Mammary epithelial cell (primary cell): ENCODE data around the gene DENND2D.

Experiments
- EZH2 ChIP-seq: IDR thresholded peaks from 2 replicates; pipeline ENCODE4 v1.6.1; 2012; ENCODE audit warnings: low read length, inconsistent platforms, borderline replicate concordance
- TF ChIP-seq, protein P1 (sequence below), 2 donors: IDR thresholded peaks in 1 of 2; conservative IDR thresholded peaks in 1 of 2; 2 replicates each; pipeline ENCODE4 v1.5.1; 2011 to 2012; ENCODE audit warnings: inconsistent platforms in 2 of 2, low read length in 2 of 2, mild to moderate bottlenecking in 2 of 2, control low read depth in 1 of 2, low read depth in 1 of 2; ENCODE audit not compliant: insufficient read depth in 1 of 2; ENCODE audit errors: extremely low read depth in 1 of 2

DNA sequence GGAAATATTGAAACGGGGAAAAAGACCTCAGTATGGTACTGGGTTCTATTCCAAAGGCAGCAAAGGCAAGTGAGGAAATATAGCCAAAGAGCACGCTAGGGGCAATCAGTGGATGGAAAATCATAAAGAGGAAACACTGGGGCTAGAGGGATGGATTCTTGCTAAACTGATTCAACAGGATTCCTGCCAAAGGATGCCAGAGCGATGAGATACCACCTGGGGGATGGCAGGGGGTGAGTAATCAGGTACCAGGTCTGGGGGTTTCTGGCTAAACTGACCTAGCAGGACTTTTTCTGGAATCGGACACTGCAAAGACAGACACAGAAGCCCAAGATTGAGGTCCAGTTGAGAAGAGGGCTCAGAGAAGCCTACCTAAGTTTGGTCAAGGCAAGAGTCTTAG, 33.8 kb upstream of the DENND2D start:
- TF ChIP-seq, protein P1, sequence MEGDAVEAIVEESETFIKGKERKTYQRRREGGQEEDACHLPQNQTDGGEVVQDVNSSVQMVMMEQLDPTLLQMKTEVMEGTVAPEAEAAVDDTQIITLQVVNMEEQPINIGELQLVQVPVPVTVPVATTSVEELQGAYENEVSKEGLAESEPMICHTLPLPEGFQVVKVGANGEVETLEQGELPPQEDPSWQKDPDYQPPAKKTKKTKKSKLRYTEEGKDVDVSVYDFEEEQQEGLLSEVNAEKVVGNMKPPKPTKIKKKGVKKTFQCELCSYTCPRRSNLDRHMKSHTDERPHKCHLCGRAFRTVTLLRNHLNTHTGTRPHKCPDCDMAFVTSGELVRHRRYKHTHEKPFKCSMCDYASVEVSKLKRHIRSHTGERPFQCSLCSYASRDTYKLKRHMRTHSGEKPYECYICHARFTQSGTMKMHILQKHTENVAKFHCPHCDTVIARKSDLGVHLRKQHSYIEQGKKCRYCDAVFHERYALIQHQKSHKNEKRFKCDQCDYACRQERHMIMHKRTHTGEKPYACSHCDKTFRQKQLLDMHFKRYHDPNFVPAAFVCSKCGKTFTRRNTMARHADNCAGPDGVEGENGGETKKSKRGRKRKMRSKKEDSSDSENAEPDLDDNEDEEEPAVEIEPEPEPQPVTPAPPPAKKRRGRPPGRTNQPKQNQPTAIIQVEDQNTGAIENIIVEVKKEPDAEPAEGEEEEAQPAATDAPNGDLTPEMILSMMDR (conservative IDR thresholded peaks at IDR 0.05 in 1 of 2, IDR thresholded peaks at IDR 0.05 in 1 of 2; ENCODE audit: extremely low read depth in 1 of 2, insufficient read depth in 1 of 2, low read depth in 1 of 2, low read length in 2 of 2): no peak
- no peak for TF ChIP-seq EZH2
